ENCODE measurements around the gene ABLIM1. TPM values are rescaled to one million over a fixed set of nuclear protein-coding genes. Genes with fewer than 3 reads are reported as not detected.

The ABLIM1 gene
- total and polyA plus RNA-seq, 2 experiments from 2014 or later: 21.9 to 45.1 TPM

DNA sequence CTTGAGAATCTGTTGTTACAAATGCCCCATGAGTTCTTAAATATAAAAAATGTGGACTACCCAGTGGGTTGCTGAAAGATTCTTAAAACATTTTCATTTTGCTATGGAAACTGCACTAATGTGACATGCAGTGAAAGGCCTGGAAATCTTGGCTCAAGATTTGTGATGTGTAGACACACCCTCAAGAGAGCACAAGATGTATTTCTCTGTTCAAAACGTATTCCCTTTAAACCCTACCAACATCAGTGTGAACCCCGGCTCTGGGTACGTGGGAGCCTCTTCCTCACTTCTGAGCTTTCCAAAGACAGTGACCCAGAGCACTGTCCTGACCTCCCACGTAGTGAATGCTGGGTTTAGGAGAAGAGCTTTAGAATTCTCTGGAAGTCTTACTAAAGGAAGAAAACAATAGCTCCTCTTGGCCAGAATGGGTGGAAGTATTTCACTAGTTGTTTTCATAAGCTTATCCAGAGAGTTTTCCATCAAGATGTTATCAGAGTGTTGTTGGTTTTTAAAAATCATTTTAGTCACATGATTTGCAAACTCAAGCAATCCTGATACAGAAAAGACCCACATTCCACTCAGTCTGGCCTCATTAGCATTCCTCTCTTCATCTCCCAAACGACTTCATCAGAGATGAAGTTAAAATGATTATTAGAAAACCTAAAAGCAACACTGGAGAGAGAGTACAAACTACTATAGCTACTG lies 172.2 kb downstream of the ABLIM1 start:
- H3K79me2 ChIP-seq (replicated peaks; ENCODE audit: insufficient read depth): no peaks in the 10 kb centered on the region; the same call in 1 of the 2 replicates
- no peaks in the 10 kb centered on the region for H3K36me3 ChIP-seq (ENCODE audit: insufficient read depth)
- no peak overlapping the region for H3K4me2 ChIP-seq
- ATAC-seq (no peak), DNase-seq (ENCODE audit: low spot score) (no peak)
- H3K4me3 Mint-ChIP-seq: no peak overlapping the region
- no peak overlapping the region for H3K4me3 ChIP-seq
- peaks cover 29% of the 10 kb centered on the region for H3K36me3 Mint-ChIP-seq (ENCODE audit: low read depth)
- H3K4me1 Mint-ChIP-seq: peaks cover 23% of the 10 kb centered on the region
- peaks cover 5% of the 10 kb centered on the region for H3K27me3 Mint-ChIP-seq (ENCODE audit: insufficient read depth, low read depth, poor library complexity)
- no peaks in the 10 kb centered on the region for H3K9me2 ChIP-seq (ENCODE audit: insufficient read depth)
- no peaks in the 10 kb centered on the region; the same call in 1 of the 2 replicates for H4K20me1 ChIP-seq (replicated peaks; ENCODE audit: insufficient read depth)
- peaks cover 2% of the 10 kb centered on the region; the same call in 2 of the 3 replicates for H3K9me3 Mint-ChIP-seq
- H3K27ac Mint-ChIP-seq: no peak overlapping the region
- TF ChIP-seq ZNF331 (CRISPR knock-in tag; IDR thresholded peaks at IDR 0.05; ENCODE audit: low read depth) (no peak), JUNB (IDR thresholded peaks at IDR 0.05; ENCODE audit: unreplicated experiment) (no peak), NANOG (IDR thresholded peaks at IDR 0.05; ENCODE audit: borderline replicate concordance) (no peak), CREB1 (CRISPR knock-in tag; IDR thresholded peaks at IDR 0.05; ENCODE audit: low read depth) (no peak), EZH2 (IDR thresholded peaks at IDR 0.05; ENCODE audit: low read depth, unreplicated experiment) (no peak), EZH2phosphoT487 (IDR thresholded peaks at IDR 0.05; ENCODE audit: unreplicated experiment) (no peak), ZNF114 (CRISPR knock-in tag; IDR thresholded peaks at IDR 0.05) (no peak), POLR2AphosphoS5 (IDR thresholded peaks at IDR 0.05; ENCODE audit: low read depth) (no peak)
- TF ChIP-seq, protein P1, sequence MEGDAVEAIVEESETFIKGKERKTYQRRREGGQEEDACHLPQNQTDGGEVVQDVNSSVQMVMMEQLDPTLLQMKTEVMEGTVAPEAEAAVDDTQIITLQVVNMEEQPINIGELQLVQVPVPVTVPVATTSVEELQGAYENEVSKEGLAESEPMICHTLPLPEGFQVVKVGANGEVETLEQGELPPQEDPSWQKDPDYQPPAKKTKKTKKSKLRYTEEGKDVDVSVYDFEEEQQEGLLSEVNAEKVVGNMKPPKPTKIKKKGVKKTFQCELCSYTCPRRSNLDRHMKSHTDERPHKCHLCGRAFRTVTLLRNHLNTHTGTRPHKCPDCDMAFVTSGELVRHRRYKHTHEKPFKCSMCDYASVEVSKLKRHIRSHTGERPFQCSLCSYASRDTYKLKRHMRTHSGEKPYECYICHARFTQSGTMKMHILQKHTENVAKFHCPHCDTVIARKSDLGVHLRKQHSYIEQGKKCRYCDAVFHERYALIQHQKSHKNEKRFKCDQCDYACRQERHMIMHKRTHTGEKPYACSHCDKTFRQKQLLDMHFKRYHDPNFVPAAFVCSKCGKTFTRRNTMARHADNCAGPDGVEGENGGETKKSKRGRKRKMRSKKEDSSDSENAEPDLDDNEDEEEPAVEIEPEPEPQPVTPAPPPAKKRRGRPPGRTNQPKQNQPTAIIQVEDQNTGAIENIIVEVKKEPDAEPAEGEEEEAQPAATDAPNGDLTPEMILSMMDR (conservative IDR thresholded peaks at IDR 0.05; ENCODE audit: low read depth in 2 of 2): no peak
- TF ChIP-seq, protein P2, sequence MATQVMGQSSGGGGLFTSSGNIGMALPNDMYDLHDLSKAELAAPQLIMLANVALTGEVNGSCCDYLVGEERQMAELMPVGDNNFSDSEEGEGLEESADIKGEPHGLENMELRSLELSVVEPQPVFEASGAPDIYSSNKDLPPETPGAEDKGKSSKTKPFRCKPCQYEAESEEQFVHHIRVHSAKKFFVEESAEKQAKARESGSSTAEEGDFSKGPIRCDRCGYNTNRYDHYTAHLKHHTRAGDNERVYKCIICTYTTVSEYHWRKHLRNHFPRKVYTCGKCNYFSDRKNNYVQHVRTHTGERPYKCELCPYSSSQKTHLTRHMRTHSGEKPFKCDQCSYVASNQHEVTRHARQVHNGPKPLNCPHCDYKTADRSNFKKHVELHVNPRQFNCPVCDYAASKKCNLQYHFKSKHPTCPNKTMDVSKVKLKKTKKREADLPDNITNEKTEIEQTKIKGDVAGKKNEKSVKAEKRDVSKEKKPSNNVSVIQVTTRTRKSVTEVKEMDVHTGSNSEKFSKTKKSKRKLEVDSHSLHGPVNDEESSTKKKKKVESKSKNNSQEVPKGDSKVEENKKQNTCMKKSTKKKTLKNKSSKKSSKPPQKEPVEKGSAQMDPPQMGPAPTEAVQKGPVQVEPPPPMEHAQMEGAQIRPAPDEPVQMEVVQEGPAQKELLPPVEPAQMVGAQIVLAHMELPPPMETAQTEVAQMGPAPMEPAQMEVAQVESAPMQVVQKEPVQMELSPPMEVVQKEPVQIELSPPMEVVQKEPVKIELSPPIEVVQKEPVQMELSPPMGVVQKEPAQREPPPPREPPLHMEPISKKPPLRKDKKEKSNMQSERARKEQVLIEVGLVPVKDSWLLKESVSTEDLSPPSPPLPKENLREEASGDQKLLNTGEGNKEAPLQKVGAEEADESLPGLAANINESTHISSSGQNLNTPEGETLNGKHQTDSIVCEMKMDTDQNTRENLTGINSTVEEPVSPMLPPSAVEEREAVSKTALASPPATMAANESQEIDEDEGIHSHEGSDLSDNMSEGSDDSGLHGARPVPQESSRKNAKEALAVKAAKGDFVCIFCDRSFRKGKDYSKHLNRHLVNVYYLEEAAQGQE (IDR thresholded peaks at IDR 0.05; ENCODE audit: unreplicated experiment): no peak
- TF ChIP-seq, protein P3, sequence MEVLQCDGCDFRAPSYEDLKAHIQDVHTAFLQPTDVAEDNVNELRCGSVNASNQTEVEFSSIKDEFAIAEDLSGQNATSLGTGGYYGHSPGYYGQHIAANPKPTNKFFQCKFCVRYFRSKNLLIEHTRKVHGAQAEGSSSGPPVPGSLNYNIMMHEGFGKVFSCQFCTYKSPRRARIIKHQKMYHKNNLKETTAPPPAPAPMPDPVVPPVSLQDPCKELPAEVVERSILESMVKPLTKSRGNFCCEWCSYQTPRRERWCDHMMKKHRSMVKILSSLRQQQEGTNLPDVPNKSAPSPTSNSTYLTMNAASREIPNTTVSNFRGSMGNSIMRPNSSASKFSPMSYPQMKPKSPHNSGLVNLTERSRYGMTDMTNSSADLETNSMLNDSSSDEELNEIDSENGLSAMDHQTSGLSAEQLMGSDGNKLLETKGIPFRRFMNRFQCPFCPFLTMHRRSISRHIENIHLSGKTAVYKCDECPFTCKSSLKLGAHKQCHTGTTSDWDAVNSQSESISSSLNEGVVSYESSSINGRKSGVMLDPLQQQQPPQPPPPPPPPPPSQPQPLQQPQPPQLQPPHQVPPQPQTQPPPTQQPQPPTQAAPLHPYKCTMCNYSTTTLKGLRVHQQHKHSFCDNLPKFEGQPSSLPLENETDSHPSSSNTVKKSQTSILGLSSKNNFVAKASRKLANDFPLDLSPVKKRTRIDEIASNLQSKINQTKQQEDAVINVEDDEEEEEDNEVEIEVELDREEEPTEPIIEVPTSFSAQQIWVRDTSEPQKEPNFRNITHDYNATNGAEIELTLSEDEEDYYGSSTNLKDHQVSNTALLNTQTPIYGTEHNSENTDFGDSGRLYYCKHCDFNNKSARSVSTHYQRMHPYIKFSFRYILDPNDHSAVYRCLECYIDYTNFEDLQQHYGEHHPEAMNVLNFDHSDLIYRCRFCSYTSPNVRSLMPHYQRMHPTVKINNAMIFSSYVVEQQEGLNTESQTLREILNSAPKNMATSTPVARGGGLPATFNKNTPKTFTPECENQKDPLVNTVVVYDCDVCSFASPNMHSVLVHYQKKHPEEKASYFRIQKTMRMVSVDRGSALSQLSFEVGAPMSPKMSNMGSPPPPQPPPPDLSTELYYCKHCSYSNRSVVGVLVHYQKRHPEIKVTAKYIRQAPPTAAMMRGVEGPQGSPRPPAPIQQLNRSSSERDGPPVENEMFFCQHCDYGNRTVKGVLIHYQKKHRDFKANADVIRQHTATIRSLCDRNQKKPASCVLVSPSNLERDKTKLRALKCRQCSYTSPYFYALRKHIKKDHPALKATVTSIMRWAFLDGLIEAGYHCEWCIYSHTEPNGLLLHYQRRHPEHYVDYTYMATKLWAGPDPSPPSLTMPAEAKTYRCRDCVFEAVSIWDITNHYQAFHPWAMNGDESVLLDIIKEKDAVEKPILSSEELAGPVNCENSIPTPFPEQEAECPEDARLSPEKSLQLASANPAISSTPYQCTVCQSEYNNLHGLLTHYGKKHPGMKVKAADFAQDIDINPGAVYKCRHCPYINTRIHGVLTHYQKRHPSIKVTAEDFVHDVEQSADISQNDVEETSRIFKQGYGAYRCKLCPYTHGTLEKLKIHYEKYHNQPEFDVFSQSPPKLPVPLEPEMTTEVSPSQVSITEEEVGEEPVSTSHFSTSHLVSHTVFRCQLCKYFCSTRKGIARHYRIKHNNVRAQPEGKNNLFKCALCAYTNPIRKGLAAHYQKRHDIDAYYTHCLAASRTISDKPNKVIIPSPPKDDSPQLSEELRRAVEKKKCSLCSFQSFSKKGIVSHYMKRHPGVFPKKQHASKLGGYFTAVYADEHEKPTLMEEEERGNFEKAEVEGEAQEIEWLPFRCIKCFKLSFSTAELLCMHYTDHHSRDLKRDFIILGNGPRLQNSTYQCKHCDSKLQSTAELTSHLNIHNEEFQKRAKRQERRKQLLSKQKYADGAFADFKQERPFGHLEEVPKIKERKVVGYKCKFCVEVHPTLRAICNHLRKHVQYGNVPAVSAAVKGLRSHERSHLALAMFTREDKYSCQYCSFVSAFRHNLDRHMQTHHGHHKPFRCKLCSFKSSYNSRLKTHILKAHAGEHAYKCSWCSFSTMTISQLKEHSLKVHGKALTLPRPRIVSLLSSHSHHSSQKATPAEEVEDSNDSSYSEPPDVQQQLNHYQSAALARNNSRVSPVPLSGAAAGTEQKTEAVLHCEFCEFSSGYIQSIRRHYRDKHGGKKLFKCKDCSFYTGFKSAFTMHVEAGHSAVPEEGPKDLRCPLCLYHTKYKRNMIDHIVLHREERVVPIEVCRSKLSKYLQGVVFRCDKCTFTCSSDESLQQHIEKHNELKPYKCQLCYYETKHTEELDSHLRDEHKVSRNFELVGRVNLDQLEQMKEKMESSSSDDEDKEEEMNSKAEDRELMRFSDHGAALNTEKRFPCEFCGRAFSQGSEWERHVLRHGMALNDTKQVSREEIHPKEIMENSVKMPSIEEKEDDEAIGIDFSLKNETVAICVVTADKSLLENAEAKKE (CRISPR knock-in tag; IDR thresholded peaks at IDR 0.05): no peak
- TF ChIP-seq, protein P4, sequence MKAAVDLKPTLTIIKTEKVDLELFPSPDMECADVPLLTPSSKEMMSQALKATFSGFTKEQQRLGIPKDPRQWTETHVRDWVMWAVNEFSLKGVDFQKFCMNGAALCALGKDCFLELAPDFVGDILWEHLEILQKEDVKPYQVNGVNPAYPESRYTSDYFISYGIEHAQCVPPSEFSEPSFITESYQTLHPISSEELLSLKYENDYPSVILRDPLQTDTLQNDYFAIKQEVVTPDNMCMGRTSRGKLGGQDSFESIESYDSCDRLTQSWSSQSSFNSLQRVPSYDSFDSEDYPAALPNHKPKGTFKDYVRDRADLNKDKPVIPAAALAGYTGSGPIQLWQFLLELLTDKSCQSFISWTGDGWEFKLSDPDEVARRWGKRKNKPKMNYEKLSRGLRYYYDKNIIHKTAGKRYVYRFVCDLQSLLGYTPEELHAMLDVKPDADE (IDR thresholded peaks at IDR 0.05): no peak
- peaks cover 19% of the 10 kb centered on the region for H3K4me1 ChIP-seq (ENCODE audit: insufficient read depth)
- H3K27me3 ChIP-seq (ENCODE audit: insufficient read depth): no peaks in the 10 kb centered on the region
- no peak overlapping the region for H2AFZ ChIP-seq
- H3F3A ChIP-seq (replicated peaks; ENCODE audit: low read depth): no peaks in the 10 kb centered on the region
- H3K27ac ChIP-seq (ENCODE audit: low read depth): no peak overlapping the region
